SHP77 (cell line): ENCODE data around the gene SRP68.
"Not testable (repeated sequence)": the region's sequence is repeated elsewhere in the genome, so short reads cannot be mapped to it uniquely, and the experiment has no call there.

Experiments
- DNase-seq, 2 experiments: peaks; one replicate each; lab custom pipeline; 2025; lab: John Stamatoyannopoulos, UW

SRP68 gene

GRCh38 chr17:76089680-76090516, 17.6 kb upstream of the SRP68 start:
- DNase-seq, result no peak

- no peak for DNase-seq
These were observed 16.7 kb upstream of the SRP68 start for GRCh38 chr17:76088868-76089576.

GRCh38 chr17:76088041-76088867, 15.9 kb upstream of the SRP68 start:
- DNase-seq, result peak in 1 of 2 experiments; percentile 30

GRCh38 chr17:76087531-76087930, 15.2 kb upstream of the SRP68 start:
- no peak for DNase-seq

DNA sequence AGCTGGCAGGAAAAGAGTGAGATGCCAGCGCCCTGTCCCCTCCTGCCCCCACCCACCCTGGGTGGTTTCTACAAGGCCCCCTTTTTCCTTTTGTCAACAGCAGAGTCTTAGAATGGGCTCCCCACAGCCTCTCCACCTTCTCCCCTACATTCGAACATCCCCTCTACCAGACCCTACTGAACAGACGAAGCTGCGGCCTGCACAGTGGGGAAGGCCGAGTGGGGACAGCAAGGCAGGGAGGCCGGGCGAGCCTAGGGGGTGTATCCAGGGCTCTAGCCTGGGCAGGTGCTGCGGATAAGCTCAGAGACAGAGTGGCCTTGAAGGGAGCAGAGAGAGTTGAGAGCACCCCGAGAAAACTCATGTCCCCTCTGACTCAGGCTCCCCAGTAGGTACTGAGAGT, 14.1 kb upstream of the SRP68 start:
- DNase-seq, result no peak

- no peak for DNase-seq
These were observed 13.5 kb upstream of the SRP68 start for GRCh38 chr17:76085731-76086366.

DNA sequence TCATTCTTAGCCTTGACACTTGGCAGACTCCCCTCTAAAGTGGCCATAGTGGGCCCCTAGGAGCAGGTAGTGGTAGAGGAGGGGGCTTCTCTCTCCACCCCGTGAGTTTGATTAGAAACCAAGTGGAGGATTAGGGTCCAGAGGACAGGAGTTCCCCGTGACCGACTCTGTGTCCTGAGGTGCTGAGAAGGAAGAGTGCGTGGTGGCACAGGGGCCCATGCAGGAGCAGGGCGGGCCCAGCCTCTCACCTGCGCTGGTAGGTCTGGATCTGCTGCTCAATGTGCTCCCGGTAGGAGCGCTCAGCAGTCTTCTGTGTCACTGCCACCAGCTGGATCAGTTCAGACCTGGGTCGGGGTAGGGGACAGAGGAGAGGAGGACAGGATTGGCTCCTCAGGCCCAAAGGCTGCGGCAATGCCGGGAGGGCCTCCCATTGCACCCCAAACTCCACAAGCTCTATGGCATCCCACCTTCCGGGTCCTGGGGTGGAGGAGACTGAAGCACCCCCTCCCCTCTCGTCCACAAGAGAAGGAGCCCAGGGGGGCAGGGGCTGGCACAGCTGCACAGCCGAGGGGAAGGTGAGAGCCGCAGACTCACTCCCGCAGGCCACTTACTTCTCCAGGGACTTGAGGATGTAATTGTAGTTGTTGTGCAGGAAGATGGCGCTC, 12.9 kb upstream of the SRP68 start:
- no peak for DNase-seq

DNA sequence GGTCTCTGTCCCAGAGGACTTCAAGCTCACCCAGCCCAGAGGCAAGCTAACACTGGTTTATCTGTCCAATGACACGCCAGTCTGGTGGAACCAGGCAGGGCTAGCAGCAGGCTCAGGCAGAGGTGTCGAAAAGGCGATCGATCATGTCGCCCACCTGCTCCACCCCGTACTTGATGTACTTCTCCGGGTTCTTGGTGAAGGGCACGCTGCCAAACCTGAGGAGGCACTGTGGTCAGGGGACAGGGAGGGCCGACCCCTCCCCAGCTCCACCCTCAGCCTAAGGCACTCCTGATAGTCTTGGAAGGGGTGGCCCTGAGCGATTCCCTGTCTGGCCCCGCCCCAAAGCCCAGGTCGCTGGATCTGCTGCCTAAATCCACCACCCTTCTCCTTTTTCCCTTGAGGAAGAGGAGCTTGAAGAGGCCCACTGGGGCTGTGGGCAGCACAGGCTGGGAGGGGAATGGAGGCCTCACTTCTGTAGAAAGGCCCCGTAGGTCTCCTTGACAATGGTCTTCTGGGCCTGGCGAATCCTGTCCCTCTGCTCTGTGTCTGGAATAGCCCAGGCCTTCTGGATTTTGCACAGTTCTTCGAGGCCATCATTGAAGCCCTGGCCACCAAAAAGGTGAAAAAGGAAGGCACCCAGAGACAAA, 11.3 kb upstream of the SRP68 start:
- DNase-seq, result no peak

DNA sequence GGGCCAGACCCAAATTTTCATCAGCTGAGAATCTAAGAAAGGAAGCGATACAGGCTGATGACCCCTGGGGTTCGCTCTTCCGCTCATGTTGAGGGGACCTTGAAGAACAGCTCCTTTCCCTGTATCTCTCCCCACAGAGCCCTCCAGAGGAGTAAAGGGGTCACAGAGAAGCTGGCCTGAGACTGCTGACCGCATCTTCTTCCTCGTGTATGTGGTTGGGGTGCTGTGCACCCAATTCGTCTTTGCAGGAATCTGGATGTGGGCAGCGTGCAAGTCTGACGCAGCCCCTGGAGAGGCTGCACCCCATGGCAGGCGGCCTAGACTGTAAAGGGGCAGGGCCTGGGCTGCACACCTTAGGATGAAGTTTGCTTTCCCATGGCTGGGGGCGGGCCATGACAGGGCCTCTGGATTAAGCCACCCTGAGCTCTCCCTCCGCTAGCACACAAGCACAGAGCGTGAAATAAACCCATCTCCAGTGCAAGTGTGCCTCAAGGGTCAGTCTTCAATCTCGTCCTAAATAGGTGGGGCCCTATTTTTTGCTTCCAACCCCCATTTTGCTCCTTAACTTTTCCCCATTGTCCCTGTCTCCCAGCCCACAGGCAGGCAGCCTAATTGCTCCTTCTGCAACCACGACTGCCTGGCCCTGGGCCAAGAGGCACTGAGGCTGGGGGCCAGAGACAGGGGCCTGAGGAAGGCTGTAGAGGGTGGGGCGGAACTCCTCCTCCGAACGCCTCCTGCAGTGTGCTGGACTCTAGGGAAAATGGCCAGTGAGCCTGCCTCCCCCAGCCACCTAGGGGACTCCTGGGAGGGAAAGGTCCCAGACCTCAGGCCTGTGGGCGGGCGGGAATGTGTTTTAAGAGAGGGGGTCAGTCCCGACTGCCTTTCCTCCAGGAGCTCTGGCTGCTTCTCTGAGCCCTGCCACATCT, 10.3 kb upstream of the SRP68 start:
- no peak for DNase-seq

DNA sequence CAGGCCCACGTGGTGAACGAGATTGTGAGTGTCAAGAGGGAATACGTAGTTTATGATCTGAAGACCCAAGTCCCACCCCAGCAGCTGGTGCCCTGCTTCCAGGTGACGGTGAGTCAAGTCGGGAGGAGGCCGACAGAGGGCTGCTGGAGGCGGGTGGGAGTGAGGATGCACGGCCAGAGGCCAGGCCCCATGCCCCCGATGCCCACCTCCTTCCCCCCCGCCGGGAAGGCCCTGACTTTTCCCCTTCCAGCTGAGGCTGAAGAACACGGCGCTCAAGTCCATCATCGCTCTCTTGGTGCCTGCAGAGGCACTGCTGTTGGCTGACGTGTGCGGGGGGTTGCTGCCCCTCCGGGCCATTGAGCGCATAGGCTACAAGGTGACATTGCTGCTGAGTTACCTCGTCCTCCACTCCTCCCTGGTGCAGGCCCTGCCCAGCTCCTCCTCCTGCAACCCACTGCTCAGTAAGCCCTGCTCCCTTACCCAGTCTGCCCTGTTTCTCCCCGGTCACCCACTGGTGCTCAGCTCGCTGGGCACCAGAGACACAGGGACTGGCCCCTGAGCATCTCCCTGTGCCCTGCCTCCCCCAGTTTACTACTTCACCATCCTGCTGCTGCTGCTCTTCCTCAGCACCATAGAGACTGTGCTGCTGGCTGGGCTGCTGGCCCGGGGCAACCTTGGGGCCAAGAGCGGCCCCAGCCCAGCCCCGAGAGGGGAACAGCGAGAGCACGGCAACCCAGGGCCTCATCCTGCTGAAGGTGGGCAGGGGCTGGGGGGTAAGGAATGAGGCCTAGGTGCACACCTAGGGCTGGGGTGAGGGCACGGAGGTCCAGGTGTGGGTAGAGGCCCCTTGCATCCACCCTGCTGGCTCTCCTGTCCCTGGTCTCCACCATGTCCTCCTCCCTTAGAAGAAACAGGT, 9.2 kb upstream of the SRP68 start:
- no peak for DNase-seq

DNA sequence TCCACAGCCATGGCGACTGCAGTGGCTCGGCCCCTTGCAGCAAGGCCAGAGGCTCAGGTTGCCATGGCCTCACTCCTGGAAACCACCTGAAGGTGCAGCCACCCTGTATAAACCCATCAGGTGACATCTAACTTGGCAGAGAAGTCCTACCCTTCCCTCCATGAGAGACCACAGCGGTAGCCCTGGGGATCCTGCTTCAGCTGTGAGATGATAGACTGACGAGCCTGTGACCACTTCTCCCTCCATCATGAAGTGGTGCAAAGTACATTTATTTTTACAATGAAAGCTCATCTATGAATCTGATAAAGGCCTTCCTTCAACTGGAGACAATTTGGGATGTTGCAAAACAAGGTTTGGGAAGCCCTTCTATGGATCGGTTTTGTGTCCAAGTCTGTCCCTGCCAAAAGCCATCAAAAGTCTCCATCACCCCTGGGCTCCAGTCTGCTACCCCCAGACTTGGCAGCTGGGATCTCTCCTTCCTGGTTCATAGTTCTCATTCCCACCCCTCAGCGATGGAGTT, 8.5 kb upstream of the SRP68 start:
- no peak for DNase-seq

DNA sequence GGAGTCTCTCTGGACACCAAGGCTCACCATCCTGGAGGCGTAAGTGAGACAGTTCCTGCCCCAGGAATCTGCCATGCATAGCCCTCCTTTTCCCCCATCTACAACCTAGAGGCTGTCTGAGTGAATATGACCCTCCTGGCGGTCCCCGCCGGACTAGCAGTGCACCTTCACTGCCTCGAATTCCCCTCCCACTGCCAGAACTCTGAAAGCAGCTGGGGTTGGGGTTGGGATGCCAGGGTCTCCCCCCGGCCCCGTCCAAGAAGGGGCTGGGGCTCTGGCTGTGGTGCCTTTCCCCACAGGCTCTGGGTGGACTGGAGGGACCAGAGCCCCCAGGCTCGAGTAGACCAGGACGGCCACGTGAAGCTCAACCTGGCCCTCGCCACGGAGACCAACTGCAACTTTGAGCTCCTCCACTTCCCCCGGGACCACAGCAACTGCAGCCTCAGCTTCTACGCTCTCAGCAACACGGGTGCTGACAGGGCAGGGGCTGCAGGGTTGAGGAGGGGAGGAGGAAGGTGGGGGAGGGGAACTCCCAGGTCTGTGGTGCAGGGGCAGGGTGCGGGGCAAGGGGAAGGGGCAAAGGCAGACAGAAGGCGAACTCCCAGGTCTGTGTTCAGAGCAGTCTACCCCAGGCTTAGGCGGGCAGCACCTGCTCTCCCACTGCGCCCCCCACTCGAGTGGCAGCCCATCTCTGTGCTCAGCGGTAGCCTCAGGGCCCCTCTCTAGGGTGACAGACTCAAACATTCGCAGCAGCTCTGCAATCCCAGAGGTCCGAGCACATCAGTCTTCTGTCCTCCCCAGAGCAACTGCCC, 7.8 kb upstream of the SRP68 start:
- DNase-seq, result no peak

DNA sequence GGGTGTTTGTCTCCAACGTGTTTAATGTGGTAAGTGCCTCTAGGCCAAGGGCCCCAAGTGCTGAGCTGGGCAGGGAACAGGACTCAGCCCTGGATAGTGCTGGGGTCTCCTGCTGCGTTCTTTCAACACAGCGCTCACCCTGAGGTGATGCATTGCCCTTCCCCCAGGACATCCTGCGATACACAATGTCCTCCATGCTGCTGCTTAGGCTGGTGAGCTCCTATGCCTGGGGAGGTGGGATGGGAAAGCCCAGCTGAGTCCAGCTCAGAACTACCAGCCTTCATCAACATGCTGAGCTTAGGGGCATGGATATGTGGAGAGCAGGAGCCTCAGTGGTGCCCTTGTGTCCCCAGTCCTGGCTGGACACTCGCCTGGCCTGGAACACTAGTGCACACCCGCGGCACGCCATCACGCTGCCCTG, 7.2 kb upstream of the SRP68 start:
- DNase-seq, result no peak

DNA sequence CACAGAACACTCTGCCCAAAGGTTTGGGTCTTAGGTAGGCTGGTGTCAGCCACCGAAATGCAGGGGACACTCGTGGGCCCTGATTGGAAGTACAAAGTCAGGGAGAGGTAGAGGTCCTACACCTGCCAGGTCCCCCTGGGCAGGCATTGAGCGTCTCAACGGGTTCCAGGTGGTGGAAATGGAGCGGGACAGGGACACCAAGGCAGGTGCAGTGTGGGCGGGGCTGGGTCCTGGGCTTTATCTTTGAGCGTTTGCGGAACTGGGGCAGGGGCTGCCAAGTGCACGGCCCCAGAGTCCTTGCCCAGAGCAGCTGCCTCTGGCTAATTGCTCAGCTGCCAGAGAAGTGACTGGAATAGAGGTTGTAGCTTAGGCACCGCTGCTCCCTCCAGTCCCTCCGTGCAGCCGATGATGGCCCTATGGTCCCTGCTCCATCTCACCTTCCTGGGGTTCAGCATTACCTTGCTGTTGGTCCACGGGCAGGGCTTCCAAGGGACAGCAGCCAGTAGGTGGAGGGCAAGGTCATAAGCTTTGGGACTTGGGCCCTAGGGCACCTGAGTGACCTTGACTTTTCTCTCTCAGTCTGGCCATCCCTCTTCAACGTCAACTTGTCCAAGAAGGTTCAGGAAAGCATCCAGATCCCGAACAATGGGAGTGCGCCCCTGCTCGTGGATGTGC, 6.7 kb upstream of the SRP68 start, which contains the start of gene ZACN:
ZACN (plus strand) TSS at position 323 of the 675 bp plus-strand sequence; CDS start at position 406, 83 bp downstream.
- DNase-seq, result peak; percentile 74 to 80

- not testable (repeated sequence) for DNase-seq
These were observed 6.1 kb upstream of the SRP68 start for GRCh38 chr17:76078370-76078769.

GRCh38 chr17:76077584-76078110, 5.3 kb upstream of the SRP68 start:
- no peak for DNase-seq
